ENCODE data around the gene KDM1A. TPM values are rescaled to one million over a fixed set of nuclear protein-coding genes. Genes with fewer than 3 reads are reported as not detected.

KDM1A gene
- total RNA-seq, 1 experiment from 2014 or later: 204 TPM

DNA sequence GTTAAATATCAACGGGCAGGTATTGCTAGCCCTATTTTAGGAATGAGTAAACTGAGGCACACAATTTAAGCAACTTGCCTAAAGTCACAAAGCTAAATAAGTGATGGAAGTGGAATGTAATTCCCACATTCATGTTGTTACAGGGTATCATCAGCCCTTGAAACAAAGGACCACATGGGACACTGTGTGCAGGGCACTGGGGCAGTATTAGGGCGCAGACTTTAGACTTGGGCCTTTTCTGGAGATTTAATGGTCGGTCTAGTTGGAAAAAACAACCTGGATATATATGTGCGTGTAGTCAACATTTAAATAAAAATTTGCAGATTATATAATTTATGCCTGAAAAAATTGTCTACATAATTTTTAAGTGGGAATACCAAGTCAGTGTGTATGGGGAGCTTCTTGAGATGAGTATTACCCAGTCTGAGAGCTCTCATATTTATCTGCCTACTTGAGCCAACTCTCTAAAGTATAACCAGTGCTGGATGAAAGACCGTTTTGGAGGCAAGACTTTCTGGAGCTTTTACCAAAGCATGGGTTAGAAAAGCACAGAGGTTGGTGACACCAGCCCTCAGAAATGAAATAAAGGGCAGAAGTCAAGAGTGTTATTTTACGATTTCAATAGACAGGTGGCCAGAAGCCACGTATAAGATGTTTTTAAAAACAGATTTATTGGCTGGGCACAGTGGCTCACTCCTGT, 1.6 kb downstream of the KDM1A start:
- Histone ChIP-seq H3K79me1 (ENCODE audit: insufficient read depth, low read depth, low read length, poor library complexity, severe bottlenecking) (no peaks in the 10 kb centered on the region), H2AK5ac (ENCODE audit: insufficient read length, low read length) (no peak overlapping the region), H3K4me2 (ENCODE audit: insufficient read depth, insufficient read length, low read length) (peak overlapping the region; percentile 78), H2BK5ac (ENCODE audit: insufficient read length, low read length) (no peak overlapping the region), H3K9me3 (ENCODE audit: control insufficient read depth, low read depth, low read length) (no peaks in the 10 kb centered on the region), H3K4me1 (ENCODE audit: insufficient read depth, low read length) (no peaks in the 10 kb centered on the region), H2BK120ac (ENCODE audit: low read depth, low read length, poor library complexity, severe bottlenecking) (no peak overlapping the region), H4K8ac (replicated peaks; ENCODE audit: insufficient read length, low read depth, low read length) (no peak overlapping the region), H4K20me1 (ENCODE audit: control insufficient read depth, insufficient read depth, insufficient read length) (no peaks in the 10 kb centered on the region), H4K91ac (ENCODE audit: insufficient read length, low read depth, low read length) (no peak overlapping the region), H3K79me2 (ENCODE audit: insufficient read depth, low read length) (peaks cover 61% of the 10 kb centered on the region), H3K23me2 (ENCODE audit: insufficient read length, low read depth, low read length, poor library complexity, severe bottlenecking) (no peaks in the 10 kb centered on the region), H2BK12ac (ENCODE audit: insufficient read length, low read depth, low read length) (no peak overlapping the region), H4K5ac (ENCODE audit: insufficient read length, low read depth, low read length) (no peak overlapping the region), H3K56ac (ENCODE audit: insufficient read length, low read depth, low read length) (no peak overlapping the region), H3K23ac (ENCODE audit: insufficient read length, low read depth, low read length) (no peak overlapping the region), H3K9ac (ENCODE audit: extremely low read depth, insufficient read length, low read length) (peak overlapping the region; percentile 91), H3K4ac (ENCODE audit: low read depth, low read length) (no peak overlapping the region), H3K27me3 (ENCODE audit: insufficient read depth, low read length) (no peaks in the 10 kb centered on the region), H3T11ph (ENCODE audit: low read length) (no peak overlapping the region), H3K18ac (ENCODE audit: insufficient read length, low read depth, low read length) (no peak overlapping the region), H2AFZ (ENCODE audit: low read length) (no peak overlapping the region), H3K27ac (ENCODE audit: insufficient read length, low read depth, low read length) (no peak overlapping the region), H2BK15ac (ENCODE audit: low read depth, low read length) (no peak overlapping the region), H3K14ac (ENCODE audit: insufficient read depth, low read length) (no peak overlapping the region), H2BK20ac (ENCODE audit: low read depth, low read length, poor library complexity, severe bottlenecking) (no peak overlapping the region)
- Mint-ChIP-seq H3K4me3 (peak overlapping the region; percentile 90 to 97), H3K27me3 (ENCODE audit: low read depth) (no peaks in the 10 kb centered on the region), H3K4me1 (peaks cover 17 to 29% of the 10 kb centered on the region in 2 experiments), H3K9me3 (peaks cover 23 to 25% of the 10 kb centered on the region in 2 experiments), H3K27ac (peak overlapping the region in 2 of 3 experiments; percentile 28 to 99; a peak in 3 of 7 replicates), H3K36me3 (ENCODE audit: insufficient read depth in 1 of 3, low read depth in 3 of 3) (peaks cover 24 to 41% (median 37%) of the 10 kb centered on the region in 3 experiments)
- no peak for DNase-seq
- TF ChIP-seq, protein P1, sequence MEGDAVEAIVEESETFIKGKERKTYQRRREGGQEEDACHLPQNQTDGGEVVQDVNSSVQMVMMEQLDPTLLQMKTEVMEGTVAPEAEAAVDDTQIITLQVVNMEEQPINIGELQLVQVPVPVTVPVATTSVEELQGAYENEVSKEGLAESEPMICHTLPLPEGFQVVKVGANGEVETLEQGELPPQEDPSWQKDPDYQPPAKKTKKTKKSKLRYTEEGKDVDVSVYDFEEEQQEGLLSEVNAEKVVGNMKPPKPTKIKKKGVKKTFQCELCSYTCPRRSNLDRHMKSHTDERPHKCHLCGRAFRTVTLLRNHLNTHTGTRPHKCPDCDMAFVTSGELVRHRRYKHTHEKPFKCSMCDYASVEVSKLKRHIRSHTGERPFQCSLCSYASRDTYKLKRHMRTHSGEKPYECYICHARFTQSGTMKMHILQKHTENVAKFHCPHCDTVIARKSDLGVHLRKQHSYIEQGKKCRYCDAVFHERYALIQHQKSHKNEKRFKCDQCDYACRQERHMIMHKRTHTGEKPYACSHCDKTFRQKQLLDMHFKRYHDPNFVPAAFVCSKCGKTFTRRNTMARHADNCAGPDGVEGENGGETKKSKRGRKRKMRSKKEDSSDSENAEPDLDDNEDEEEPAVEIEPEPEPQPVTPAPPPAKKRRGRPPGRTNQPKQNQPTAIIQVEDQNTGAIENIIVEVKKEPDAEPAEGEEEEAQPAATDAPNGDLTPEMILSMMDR (conservative IDR thresholded peaks at IDR 0.05): no peak
- WGBS (ENCODE audit: extremely low coverage, insufficient read length, low lambda C conversion rate): no CpG with 5 or more reads among the region's 7 CpGs

Measured in H9 (cell line).